Measurements from ENCODE around the gene FOXS1. TPM values are rescaled to one million over a fixed set of nuclear protein-coding genes. Genes with fewer than 3 reads are reported as not detected.

Gene FOXS1
- 0.53 TPM in 1 of 2 replicates, not detected in the other for total RNA-seq (ENCODE audit: low replicate concordance)

DNA sequence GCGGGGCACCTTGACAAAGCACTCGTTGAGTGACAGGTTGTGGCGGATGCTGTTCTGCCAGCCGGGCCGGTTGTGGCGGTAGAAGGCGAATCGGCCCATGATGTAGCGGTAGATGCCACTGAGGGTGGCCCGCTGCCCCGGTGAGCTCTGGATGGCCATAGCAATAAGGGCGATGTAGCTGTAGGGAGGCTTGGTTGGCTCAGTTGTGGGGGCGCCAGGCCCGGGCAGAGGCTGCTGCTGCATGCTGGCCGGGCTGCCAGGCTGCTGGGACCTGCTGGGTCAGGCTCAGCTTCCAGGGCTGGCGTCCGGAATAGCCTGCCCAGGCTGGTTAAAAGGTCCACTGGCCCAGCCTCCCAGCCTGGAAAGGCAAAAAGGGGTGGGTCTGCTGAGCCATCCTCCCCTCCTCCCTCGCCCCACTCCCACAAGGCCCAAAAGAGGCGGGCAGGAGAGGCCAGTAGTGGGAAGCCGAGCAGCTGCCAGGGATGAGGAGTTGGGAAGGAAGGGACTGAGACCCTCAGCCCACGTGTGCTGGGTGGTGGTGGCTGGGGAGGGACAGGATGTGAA is at the start of gene FOXS1:
FOXS1 (minus strand) TSS at position 305 of the 564 bp plus-strand sequence; CDS start at position 243, 62 bp downstream.
- H3K9ac ChIP-seq, result no peak within 1 kb of the TSS
- no peaks in the 10 kb centered on the region for H3K9me3 Mint-ChIP-seq
- peak within 1 kb of the TSS; percentile 65 for H2AFZ ChIP-seq (replicated peaks)
- H3K36me3 ChIP-seq, result no peaks in the 10 kb centered on the region
- peak within 1 kb of the TSS; percentile 27 for H3K27ac ChIP-seq
- peaks cover 24% of the 10 kb centered on the region for H3K4me1 Mint-ChIP-seq
- peaks cover 9% of the 10 kb centered on the region for H3K27me3 Mint-ChIP-seq (ENCODE audit: insufficient read depth, low read depth)
- peak; percentile 79 for DNase-seq (ENCODE audit: low spot score)
- no peaks in the 10 kb centered on the region for H3K79me2 ChIP-seq (ENCODE audit: low read depth)
- peak within 1 kb of the TSS; percentile 44 for H3K4me2 ChIP-seq
- peaks cover 6% of the 10 kb centered on the region for H3F3A ChIP-seq (ENCODE audit: low read depth)
- TF ChIP-seq, protein P1, sequence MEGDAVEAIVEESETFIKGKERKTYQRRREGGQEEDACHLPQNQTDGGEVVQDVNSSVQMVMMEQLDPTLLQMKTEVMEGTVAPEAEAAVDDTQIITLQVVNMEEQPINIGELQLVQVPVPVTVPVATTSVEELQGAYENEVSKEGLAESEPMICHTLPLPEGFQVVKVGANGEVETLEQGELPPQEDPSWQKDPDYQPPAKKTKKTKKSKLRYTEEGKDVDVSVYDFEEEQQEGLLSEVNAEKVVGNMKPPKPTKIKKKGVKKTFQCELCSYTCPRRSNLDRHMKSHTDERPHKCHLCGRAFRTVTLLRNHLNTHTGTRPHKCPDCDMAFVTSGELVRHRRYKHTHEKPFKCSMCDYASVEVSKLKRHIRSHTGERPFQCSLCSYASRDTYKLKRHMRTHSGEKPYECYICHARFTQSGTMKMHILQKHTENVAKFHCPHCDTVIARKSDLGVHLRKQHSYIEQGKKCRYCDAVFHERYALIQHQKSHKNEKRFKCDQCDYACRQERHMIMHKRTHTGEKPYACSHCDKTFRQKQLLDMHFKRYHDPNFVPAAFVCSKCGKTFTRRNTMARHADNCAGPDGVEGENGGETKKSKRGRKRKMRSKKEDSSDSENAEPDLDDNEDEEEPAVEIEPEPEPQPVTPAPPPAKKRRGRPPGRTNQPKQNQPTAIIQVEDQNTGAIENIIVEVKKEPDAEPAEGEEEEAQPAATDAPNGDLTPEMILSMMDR (IDR thresholded peaks at IDR 0.05), result no peak
- TF ChIP-seq EZH2phosphoT487 (IDR thresholded peaks at IDR 0.05), result no peak
- no peak for TF ChIP-seq EZH2 (IDR thresholded peaks at IDR 0.05)
- no peaks in the 10 kb centered on the region for H3K36me3 Mint-ChIP-seq
- peaks cover 43% of the 10 kb centered on the region for H3K4me1 ChIP-seq
- H3K9me3 ChIP-seq (ENCODE audit: low read depth), result no peaks in the 10 kb centered on the region
- no peak within 1 kb of the TSS for H3K4me3 Mint-ChIP-seq
- H4K20me1 ChIP-seq (ENCODE audit: low read depth), result no peaks in the 10 kb centered on the region
- H3K27me3 ChIP-seq, result peaks cover 32% of the 10 kb centered on the region
- H3K27ac Mint-ChIP-seq, result no peak within 1 kb of the TSS
- H3K4me3 ChIP-seq, result no peak within 1 kb of the TSS

DNA sequence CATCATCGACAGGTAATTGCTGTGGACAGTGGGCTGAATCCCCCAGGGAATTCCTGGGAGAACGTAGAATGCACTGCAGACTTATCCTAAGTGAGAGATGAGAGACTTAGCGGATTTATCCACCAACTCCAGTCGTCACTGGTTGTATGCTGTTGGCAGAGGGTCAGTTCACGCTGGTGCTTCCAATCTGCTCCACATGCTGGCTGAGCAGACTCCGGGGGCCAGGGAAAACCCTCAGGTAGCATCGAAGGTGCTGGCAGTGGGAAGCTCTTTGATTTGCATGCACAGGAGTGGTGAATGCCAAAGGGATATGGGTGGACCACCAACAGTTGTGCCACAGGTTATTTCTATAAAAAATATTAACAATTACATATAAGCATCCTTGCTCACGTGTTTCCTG is 45.2 kb upstream of the FOXS1 start:
- TF ChIP-seq, protein P1 (IDR thresholded peaks at IDR 0.05), result no peak
- no peak for TF ChIP-seq EZH2phosphoT487 (IDR thresholded peaks at IDR 0.05)
- no peak for TF ChIP-seq EZH2 (IDR thresholded peaks at IDR 0.05)
- H4K20me1 ChIP-seq (ENCODE audit: low read depth), result no peaks in the 10 kb centered on the region
- no peaks in the 10 kb centered on the region for H3K79me2 ChIP-seq (ENCODE audit: low read depth)
- Mint-ChIP-seq H3K4me3 (no peak overlapping the region), H3K4me1 (no peaks in the 10 kb centered on the region), H3K9me3 (no peaks in the 10 kb centered on the region), H3K27me3 (ENCODE audit: insufficient read depth, low read depth) (no peaks in the 10 kb centered on the region), H3K27ac (no peak overlapping the region), H3K36me3 (no peaks in the 10 kb centered on the region)
- H3K9ac ChIP-seq, result no peak overlapping the region
- no peak overlapping the region for H2AFZ ChIP-seq (replicated peaks)
- H3K4me2 ChIP-seq, result no peak overlapping the region
- H3K36me3 ChIP-seq, result no peaks in the 10 kb centered on the region
- no peaks in the 10 kb centered on the region for H3K4me1 ChIP-seq
- no peak for DNase-seq (ENCODE audit: low spot score)
- H3K4me3 ChIP-seq, result no peak overlapping the region
- H3K9me3 ChIP-seq (ENCODE audit: low read depth), result no peaks in the 10 kb centered on the region
- no peak overlapping the region for H3K27ac ChIP-seq
- no peaks in the 10 kb centered on the region for H3K27me3 ChIP-seq
- no peaks in the 10 kb centered on the region for H3F3A ChIP-seq (ENCODE audit: low read depth)

DNA sequence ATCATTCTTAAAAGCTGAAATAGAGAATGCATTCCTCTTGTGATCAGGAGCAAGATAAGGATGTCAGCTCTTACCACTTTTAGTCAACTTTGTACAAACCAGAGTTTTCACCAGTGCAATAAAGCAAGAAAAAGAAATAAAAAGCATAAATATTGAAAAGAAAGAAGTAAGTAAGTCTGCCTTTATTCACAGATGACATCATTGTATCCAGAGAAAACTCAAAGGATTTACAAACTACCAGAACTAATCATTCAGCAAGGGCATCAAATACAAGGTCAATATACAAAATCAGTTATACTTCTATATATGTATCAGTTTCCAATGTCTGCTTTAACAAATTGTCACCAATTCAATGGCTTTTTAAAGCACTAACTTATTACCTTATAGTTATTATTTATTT is 38.4 kb upstream of the FOXS1 start:
- Mint-ChIP-seq H3K4me1 (peaks cover 5% of the 10 kb centered on the region), H3K27ac (no peak overlapping the region), H3K27me3 (ENCODE audit: insufficient read depth, low read depth) (no peaks in the 10 kb centered on the region), H3K9me3 (no peaks in the 10 kb centered on the region), H3K4me3 (no peak overlapping the region), H3K36me3 (no peaks in the 10 kb centered on the region)
- no peak for DNase-seq (ENCODE audit: low spot score)
- no peak overlapping the region for H3K4me3 ChIP-seq
- no peak overlapping the region for H2AFZ ChIP-seq (replicated peaks)
- H3K9ac ChIP-seq, result no peak overlapping the region
- no peaks in the 10 kb centered on the region for H3K9me3 ChIP-seq (ENCODE audit: low read depth)
- TF ChIP-seq EZH2 (IDR thresholded peaks at IDR 0.05), result no peak
- TF ChIP-seq, protein P1 (IDR thresholded peaks at IDR 0.05), result no peak
- no peak for TF ChIP-seq EZH2phosphoT487 (IDR thresholded peaks at IDR 0.05)
- H3K36me3 ChIP-seq, result no peaks in the 10 kb centered on the region
- H3K4me1 ChIP-seq, result no peaks in the 10 kb centered on the region
- H3K27ac ChIP-seq, result no peak overlapping the region
- H3K4me2 ChIP-seq, result no peak overlapping the region
- no peaks in the 10 kb centered on the region for H3K79me2 ChIP-seq (ENCODE audit: low read depth)
- H3F3A ChIP-seq (ENCODE audit: low read depth), result no peaks in the 10 kb centered on the region
- H4K20me1 ChIP-seq (ENCODE audit: low read depth), result no peaks in the 10 kb centered on the region
- H3K27me3 ChIP-seq, result peaks cover 1% of the 10 kb centered on the region

Measured in neural progenitor cell (in vitro differentiated cells).